Left cardiac atrium (tissue), 4 donors: ENCODE results near the gene KMT2B. TPM values are rescaled to one million over a fixed set of nuclear protein-coding genes. Genes with fewer than 3 reads are reported as not detected.
A peak's percentile ranks its signal among the peaks of the same experiment; 100 is the strongest.
"Not testable (repeated sequence)": the region's sequence is repeated elsewhere in the genome, so short reads cannot be mapped to it uniquely, and the experiment has no call there.

ENCODE experiments used
- ATAC-seq, 2 donors: fragments of 200-7000 bp; cut with Tn5 transposase; one replicate each; pipeline ENCODE4 v1.9.1; 2020; ENCODE audit warnings: mild to moderate bottlenecking in 2 of 2, moderate library complexity in 2 of 2
- DNase-seq: peaks from one replicate; pipeline ENCODE4 v3.0.0-alpha.2; 2020
- intact Hi-C, 2 donors: fragments of 100-400 bp; cut with DNase I; formaldehyde crosslinking; loops; one replicate each; pipeline versions ENCODE4 v1.14.1 to v1.15.1; 2022 to 2023
- total RNA-seq, 2 donors: library from RNA; stranded (reverse); fragmentation: NEBNext Ultra II Directional; extraction: Animal tissue kit (Norgen Biotek cat#: 25700); gene quantifications; one replicate each; pipeline ENCODE4 v1.2.1, GENCODE V29; 2021
- donor health status: DM: no; HTN: yes; CAD: no.
- donor health status: DM: no; HTN: yes; CAD: no; lungs with severe emphysema.
- donor health status: DM: yes; HTN: yes; CAD: no.
- donor health status: Dilated cardiomyopathy.

The KMT2B gene
- total RNA-seq, 2 donors from 2014 or later = 15.4 to 17.1 TPM

- ATAC-seq (no peak), DNase-seq (no peak)
- intact Hi-C loops = no loop called here
Observed at GRCh38 chr19:35723671-35724070, 5.9 kb downstream of the KMT2B start.

GRCh38 chr19:35724132-35724531 is 6.3 kb downstream of the KMT2B start:
- intact Hi-C loops, ATAC-seq, DNase-seq: not testable (repeated sequence)

- ATAC-seq = no peak
- intact Hi-C loops = no loop called here
- DNase-seq = no peak
Observed at GRCh38 chr19:35724560-35724959, 6.8 kb downstream of the KMT2B start.

GRCh38 chr19:35725216-35725861 is 7.5 kb downstream of the KMT2B start:
- no peak for DNase-seq
- ATAC-seq = no peak
- intact Hi-C loops = no loop called here

- DNase-seq = no peak
- intact Hi-C loops = no loop called here
Observed at GRCh38 chr19:35727053-35727955, 9.5 kb downstream of the KMT2B start.

GRCh38 chr19:35727956-35728706 is 10.3 kb downstream of the KMT2B start:
- DNase-seq = no peak
- intact Hi-C loops = no loop called here
- no peak for ATAC-seq

More at GRCh38 chr19:35727053-35727955, 9.5 kb downstream of the KMT2B start:
- ATAC-seq = no peak

GRCh38 chr19:35729021-35729420 is 11.2 kb downstream of the KMT2B start:
- ATAC-seq (no peak), DNase-seq (no peak)
- intact Hi-C loops = no loop called here

GRCh38 chr19:35729763-35730162 is 12.0 kb downstream of the KMT2B start:
- no peak for DNase-seq
- intact Hi-C loops = no loop called here
- no peak for ATAC-seq

- no peak for DNase-seq
- ATAC-seq = no peak
Observed at GRCh38 chr19:35730326-35730725, 12.5 kb downstream of the KMT2B start.

GRCh38 chr19:35731353-35731752 is 13.6 kb downstream of the KMT2B start:
- DNase-seq = no peak
- ATAC-seq = no peak
- intact Hi-C loops = no loop called here

More at GRCh38 chr19:35730326-35730725, 12.5 kb downstream of the KMT2B start:
- intact Hi-C loops = no loop called here

- DNase-seq = no peak
- no peak for ATAC-seq
- intact Hi-C loops = no loop called here
Observed at GRCh38 chr19:35731779-35732405, 14.1 kb downstream of the KMT2B start.

GRCh38 chr19:35732540-35733179 is 14.9 kb downstream of the KMT2B start:
- intact Hi-C loops = no loop called here
- ATAC-seq (no peak), DNase-seq (peak; percentile 20)

- DNase-seq (peak; percentile 21), ATAC-seq (no peak)
- intact Hi-C loops = no loop called here
Observed at GRCh38 chr19:35733180-35734125, 15.7 kb downstream of the KMT2B start.

GRCh38 chr19:35734273-35734672 is 16.5 kb downstream of the KMT2B start:
- intact Hi-C loops = no loop called here
- ATAC-seq = no peak
- peak; percentile 17 for DNase-seq

- DNase-seq (no peak), ATAC-seq (no peak)
- intact Hi-C loops = no loop called here
Observed at GRCh38 chr19:35734889-35735288, 17.1 kb downstream of the KMT2B start.

- intact Hi-C loops = no loop called here
- ATAC-seq = no peak
- no peak for DNase-seq
Observed at GRCh38 chr19:35736913-35737886, 19.4 kb downstream of the KMT2B start.
